K562 (cell line): Measurements from ENCODE around the gene TMEM200B. TPM values are rescaled to one million over a fixed set of nuclear protein-coding genes. Genes with fewer than 3 reads are reported as not detected.

Experiments
- ATAC-seq: fragments of 200-7000 bp; cut with Tn5 transposase; 3 replicates; pipeline ENCODE4 v1.9.1; 2020; ENCODE audit warnings: moderate library complexity
- BruUV-seq: library from RNA; stranded (reverse); fragments of 400-500 nt; replicated peaks from 2 replicates; lab custom pipeline; 2021; lab: Mats Ljungman, UMichigan
- CTCF ChIA-PET: fragments of 300-600 bp; formaldehyde crosslinking; extraction: SDS; loops from one replicate; lab custom pipeline; 2021; ENCODE audit warnings: low intra/inter-chr PET ratio; lab: Yijun Ruan, JAX
- POLR2A ChIA-PET: fragments of 300-600, 350-650 bp; sonication (Branson Sonifier 250); formaldehyde crosslinking; extraction: SDS; loops from one replicate; lab custom pipeline; 2021; ENCODE audit warnings: antibody characterized with exemption, inconsistent platforms; lab: Yijun Ruan, JAX
- DNase-seq, 4 experiments: peaks; one replicate each; pipeline versions ENCODE4 v3.0.0 to v3.0.0-alpha.2; 2011 to 2018; ENCODE audit warnings: low spot score in 3 of 4, mixed read lengths in 3 of 4; ENCODE audit errors: extremely low read depth in 1 of 4
- FAIRE-seq: peaks from 2 replicates; lab custom pipeline; 2011; peaks lifted over from hg19 to GRCh38; lab: Jason Lieb, UNC
- H2AFZ ChIP-seq: 2 replicates; pipeline ENCODE4 v1.6.0; 2011; ENCODE audit warnings: low read depth, low read length, control low read depth, inconsistent platforms
- H3K27ac ChIP-seq: fragments of 200-600 bp; 3 replicates; pipeline ENCODE4 v1.8.0; 2011; ENCODE audit warnings: low read depth, mild to moderate bottlenecking, control low read depth, inconsistent platforms, low read length, moderate library complexity, mixed read lengths; ENCODE audit errors: extremely low read depth
- H3K27me3 ChIP-seq, 2 experiments: fragments of 300-600 bp in 1 of 2; 2 replicates in 1 of 2; 3 replicates in 1 of 2; pipeline versions ENCODE4 v1.6.0 to v1.8.0; 2011; ENCODE audit warnings: inconsistent platforms in 2 of 2, low read length in 2 of 2, mild to moderate bottlenecking in 1 of 2, mixed read lengths in 1 of 2, moderate library complexity in 1 of 2; ENCODE audit not compliant: control insufficient read depth in 2 of 2, insufficient read depth in 2 of 2
- H3K36me3 ChIP-seq: fragments of 300-600 bp; 3 replicates; pipeline ENCODE4 v1.8.0; 2011; ENCODE audit warnings: mild to moderate bottlenecking, low read length, inconsistent platforms; ENCODE audit not compliant: control insufficient read depth, insufficient read depth
- H3K4me1 ChIP-seq, 2 experiments: fragments of 200-600 bp in 1 of 2; replicated peaks in 1 of 2; 2 replicates in 1 of 2; 3 replicates in 1 of 2; pipeline versions ENCODE4 v1.5.1 to v1.8.0; 2011; ENCODE audit warnings: inconsistent platforms in 2 of 2, low read length in 2 of 2, mild to moderate bottlenecking in 1 of 2, mixed read lengths in 1 of 2, moderate library complexity in 1 of 2; ENCODE audit not compliant: control insufficient read depth in 2 of 2, insufficient read depth in 2 of 2
- H3K4me2 ChIP-seq: 2 replicates; pipeline ENCODE4 v1.6.1; 2011; ENCODE audit warnings: low read length, control low read depth, inconsistent platforms, mixed read lengths; ENCODE audit not compliant: insufficient read depth
- H3K4me3 ChIP-seq: fragments of 200-600 bp; sonication (generic), shearing (Covaris generic); 2 replicates; pipeline ENCODE4 v1.5.1; 2016; ENCODE audit warnings: control low read depth, inconsistent platforms
- H3K79me2 ChIP-seq: fragments of 200-600 bp; 3 replicates; pipeline ENCODE4 v1.8.0; 2011; ENCODE audit warnings: low read length, inconsistent platforms; ENCODE audit not compliant: control insufficient read depth, insufficient read depth
- H3K9ac ChIP-seq, 2 experiments: 2 replicates each; pipeline versions ENCODE4 v1.6.0 to v1.6.1; 2011; ENCODE audit warnings: low read depth in 2 of 2, low read length in 2 of 2, control low read depth in 1 of 2, inconsistent platforms in 1 of 2, mild to moderate bottlenecking in 1 of 2, mixed read lengths in 1 of 2; ENCODE audit not compliant: insufficient read depth in 1 of 2
- H3K9me1 ChIP-seq: one replicate; pipeline ENCODE4 v1.6.0; 2011; ENCODE audit warnings: inconsistent platforms, mild to moderate bottlenecking, low read length, moderate library complexity; ENCODE audit not compliant: control insufficient read depth, insufficient read depth
- H3K9me3 ChIP-seq: replicated peaks from 2 replicates; pipeline ENCODE4 v1.5.1; 2011; ENCODE audit warnings: low read depth, low read length, inconsistent platforms; ENCODE audit not compliant: control insufficient read depth, insufficient read depth
- H4K20me1 ChIP-seq: replicated peaks from 2 replicates; pipeline ENCODE4 v1.6.1; 2011; ENCODE audit warnings: low read length, inconsistent platforms, mixed read lengths; ENCODE audit not compliant: control insufficient read depth, insufficient read depth
- CAMTA2 ChIP-seq: fragments of 250-450 bp; sonication (Bioruptor Pico); conservative IDR thresholded peaks from 2 replicates; pipeline ENCODE4 v1.5.1; 2022
- CBX5 ChIP-seq: IDR thresholded peaks from 2 replicates; pipeline ENCODE4 v1.6.1; 2014; ENCODE audit warnings: low read depth, borderline replicate concordance
- EHMT2 ChIP-seq: fragments of 450-650 bp; IDR thresholded peaks from 2 replicates; pipeline ENCODE4 v1.6.1; 2018; ENCODE audit warnings: antibody characterized with exemption
- FOS ChIP-seq: IDR thresholded peaks from 3 replicates; pipeline ENCODE4 v1.6.1; 2011; ENCODE audit not compliant: insufficient read length; ENCODE audit errors: extremely low read depth
- HLTF ChIP-seq: fragments of 450-650 bp; IDR thresholded peaks from 2 replicates; pipeline ENCODE4 v1.6.1; 2016
- HNRNPLL ChIP-seq: fragments of 200-400 bp; formaldehyde crosslinking; IDR thresholded peaks from 2 replicates; pipeline ENCODE4 v1.6.1; 2017; ENCODE audit warnings: low read length, low read depth, mild to moderate bottlenecking; ENCODE audit not compliant: poor library complexity, severe bottlenecking
- MCM2 ChIP-seq: fragments of 450-650 bp; IDR thresholded peaks from 2 replicates; pipeline ENCODE4 v1.6.1; 2017; ENCODE audit warnings: low read depth, mild to moderate bottlenecking
- NONO ChIP-seq, 2 experiments: fragments of 200-400 bp in 1 of 2; fragments of 450-650 bp in 1 of 2; formaldehyde crosslinking in 1 of 2; IDR thresholded peaks; 2 replicates each; pipeline ENCODE4 v1.6.1; 2017; ENCODE audit warnings: low read depth in 2 of 2, mild to moderate bottlenecking in 2 of 2, moderate library complexity in 2 of 2, low read length in 1 of 2
- POLR3G ChIP-seq: IDR thresholded peaks from 2 replicates; pipeline ENCODE4 v1.6.1; 2011; ENCODE audit not compliant: insufficient read length, insufficient replicate concordance; ENCODE audit errors: extremely low read depth
- SAFB2 ChIP-seq: fragments of 200-400 bp; formaldehyde crosslinking; IDR thresholded peaks from 2 replicates; pipeline ENCODE4 v1.6.1; 2018; ENCODE audit warnings: borderline replicate concordance, low read length, low read depth, moderate library complexity; ENCODE audit not compliant: severe bottlenecking
- TEAD2 ChIP-seq: fragments of 450-650 bp; IDR thresholded peaks from 2 replicates; pipeline ENCODE4 v1.6.1; 2016; ENCODE audit warnings: missing genetic modification characterization, control low read depth, missing compliant biosample characterization
- ZNF140 ChIP-seq: fragments of 250-450 bp; sonication (Bioruptor Pico); IDR thresholded peaks from 2 replicates; pipeline ENCODE4 v1.8.0; 2021; ENCODE audit warnings: moderate library complexity, mild to moderate bottlenecking, inconsistent platforms
- ZNF212 ChIP-seq: fragments of 450-650 bp; formaldehyde crosslinking; IDR thresholded peaks from 2 replicates; pipeline ENCODE4 v1.4.0; 2020; ENCODE audit warnings: mild to moderate bottlenecking
- ZNF311 ChIP-seq: fragments of 250-450 bp; sonication (Bioruptor Pico); IDR thresholded peaks from 2 replicates; pipeline ENCODE4 v1.4.0; 2020; ENCODE audit warnings: mild to moderate bottlenecking, moderate library complexity
- ZNF316 ChIP-seq: fragments of 450-650 bp; IDR thresholded peaks from 2 replicates; pipeline ENCODE4 v1.6.1; 2016
- ZNF408 ChIP-seq: fragments of 250-450 bp; sonication (Bioruptor Pico); IDR thresholded peaks from 2 replicates; pipeline ENCODE4 v1.4.0; 2020; ENCODE audit warnings: low read depth, mild to moderate bottlenecking, moderate library complexity
- ZNF785 ChIP-seq: fragments of 250-450 bp; sonication (Bioruptor Pico); IDR thresholded peaks from 2 replicates; pipeline ENCODE4 v1.4.0; 2020; ENCODE audit warnings: mild to moderate bottlenecking
- WGBS: fragments of 100-300 bp; shearing (Covaris generic); methylation state at CpG from one replicate; pipeline ENCODE4 v1.1.6; 2016; ENCODE audit warnings: low coverage, mixed read lengths; ENCODE audit not compliant: insufficient coverage; ENCODE audit errors: missing lambda C conversion rate; 5-methylcytosine and 5-hydroxymethylcytosine counted together
- in situ Hi-C: fragments of 300-500 bp; cut with MboI; formaldehyde crosslinking; loops from 4 replicates; pipeline ENCODE4 v1.15.0; 2018; ENCODE audit warnings: inconsistent platforms, mixed read lengths
- intact Hi-C: fragments of 100-400 bp; cut with micrococcal nuclease; formaldehyde crosslinking; loops from 2 replicates; pipeline ENCODE4 v1.14.2; 2022
- polyA plus RNA-seq, 8 experiments: library from polyadenylated mRNA; depleted of rRNA in 4 of 8; stranded (reverse) in 5 of 8; unstranded in 3 of 8; fragments of >200 nt; fragmentation: Nextera tagmentation in 2 of 8; fragmentation: Illumina TruSeq in 1 of 8; extraction: Ambion mirVana in 2 of 8; extraction: Trizol in 1 of 8; gene quantifications; 2 replicates each; pipeline versions ENCODE4 v1.2.1 to v1.2.3, GENCODE V29; 2011 to 2014; ENCODE audit warnings: inconsistent platforms in 1 of 8, missing spikeins in 1 of 8
- total RNA-seq, 7 experiments: library from RNA; depleted of rRNA in 6 of 7; stranded (reverse); fragments of >200 nt in 6 of 7; fragmentation: Illumina TruSeq in 2 of 7; extraction: Trizol in 2 of 7; gene quantifications; 2 replicates each; pipeline versions ENCODE4 v1.2.1 to v1.2.3, GENCODE V29; 2011 to 2021; ENCODE audit warnings: low replicate concordance in 1 of 7
- TF ChIP-seq, protein P1 (sequence below): fragments of 450-650 bp; formaldehyde crosslinking; IDR thresholded peaks from 2 replicates; pipeline ENCODE4 v1.4.0; 2022; ENCODE audit warnings: missing genetic modification characterization
- TF ChIP-seq, protein P2 (sequence below): fragments of 250-450 bp; sonication (Bioruptor Pico); IDR thresholded peaks from 2 replicates; pipeline ENCODE4 v1.8.0; 2022; ENCODE audit warnings: moderate library complexity, mild to moderate bottlenecking, inconsistent platforms
- TF ChIP-seq, protein P3 (sequence below): fragments of 250-450 bp; sonication (Bioruptor Pico); IDR thresholded peaks from 2 replicates; pipeline ENCODE4 v1.4.0; 2020; ENCODE audit warnings: mild to moderate bottlenecking

TMEM200B gene
- total and polyA plus RNA-seq, 9 of the 15 experiments (the other 6 are each of a cell fraction or from before 2014, with no cell fraction given), result 0.04 to 0.35 (median 0.10) TPM; not detected in 1

DNA sequence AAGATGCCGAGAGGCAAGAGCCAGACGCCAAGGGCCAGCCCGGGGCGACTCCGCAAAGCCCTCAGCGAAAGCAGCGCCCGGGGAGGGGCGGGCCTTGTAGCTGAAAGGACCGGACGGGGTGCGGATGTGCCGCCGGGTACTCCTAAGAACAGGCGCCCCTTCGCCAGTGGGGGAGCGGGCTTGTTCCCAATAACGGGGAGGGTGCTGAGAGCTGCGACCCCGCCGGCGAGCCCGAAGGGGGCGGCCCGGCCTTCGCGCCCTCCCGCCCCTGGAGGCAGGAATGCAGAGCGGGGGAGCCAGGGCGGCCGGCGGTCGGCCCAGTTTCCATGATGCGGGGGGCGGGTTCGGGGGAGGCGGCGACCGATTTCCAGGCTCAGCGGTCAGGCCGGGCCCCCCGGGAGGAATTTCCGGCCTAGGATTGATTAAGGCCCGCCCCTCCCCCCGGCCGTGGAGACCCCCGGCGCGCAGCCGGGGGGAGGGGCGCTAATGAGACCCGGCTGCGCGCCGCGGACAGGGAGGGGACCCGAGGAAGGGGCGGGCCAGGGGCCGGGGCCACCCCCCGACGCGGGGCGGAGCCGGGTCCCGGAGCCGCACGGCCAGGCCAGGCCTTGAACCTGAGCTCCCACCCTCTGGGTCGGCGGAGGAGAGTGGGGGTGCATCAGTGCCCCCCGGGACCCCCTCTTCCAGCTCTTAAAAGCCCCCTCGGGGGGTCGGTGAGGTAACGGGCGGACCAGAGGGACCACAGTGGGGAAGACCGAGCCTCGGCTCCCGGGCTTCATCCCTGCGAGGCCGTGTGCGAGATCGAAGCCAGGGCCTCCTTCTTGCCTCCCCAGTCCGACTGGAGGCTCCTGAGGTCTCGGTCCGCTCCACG lies 898 bp upstream of the TMEM200B start:
- no TSS peak for BruUV-seq
- Histone ChIP-seq H3K9ac (peak overlapping the region; percentile 52 to 88; a peak in 3 of 4 replicates), H3K9me1 (no peaks in the 10 kb centered on the region), H3K4me3 (peak overlapping the region; percentile 67), H3K79me2 (no peaks in the 10 kb centered on the region), H3K4me1 (peaks cover 6 to 41% of the 10 kb centered on the region in 2 experiments; a peak in 4 of 5 replicates), H3K9me3 (no peaks in the 10 kb centered on the region), H3K4me2 (peak overlapping the region; percentile 71), H3K27me3 (no peaks in the 10 kb centered on the region), H4K20me1 (no peaks in the 10 kb centered on the region), H3K27ac (peak overlapping the region; percentile 60; the same call in 1 of the 3 replicates), H3K36me3 (peaks cover 6% of the 10 kb centered on the region; the same call in 2 of the 3 replicates), H2AFZ (peak overlapping the region; percentile 96)
- FAIRE-seq (peak; percentile 67), ATAC-seq (peak; percentile 97), DNase-seq (peak; percentile 80 to 99 (median 97))
- CTCF ChIA-PET, result no interaction called here
- in situ Hi-C loops, result no loop called here
- POLR2A ChIA-PET, result interaction anchor here (0.6 to 1.9 kb wide), 11 partner anchors 9 to 293 kb away, joined by 3 to 6 read pairs (median 4); partner anchors contain the start of gene SRSF4
- WGBS, result 6% methylated on average over 34 of the region's 85 CpGs
- intact Hi-C loops, result no loop called here
- TF ChIP-seq ZNF140 (CRISPR knock-in tag) (no peak), CBX5 (no peak), ZNF408 (no peak), POLR3G (no peak), TEAD2 (tag) (peak; percentile 99), NONO (IDR thresholded peaks at IDR 0.05; ENCODE audit: low read depth in 2 of 2, low read length in 1 of 2) (no peak), ZNF311 (no peak), FOS (no peak), HLTF (no peak), EHMT2 (no peak), HNRNPLL (no peak), MCM2 (no peak), ZNF212 (CRISPR knock-in tag) (no peak), CAMTA2 (CRISPR knock-in tag) (no peak), ZNF785 (CRISPR knock-in tag) (no peak), ZNF316 (no peak), SAFB2 (no peak)
- TF ChIP-seq, protein P1, sequence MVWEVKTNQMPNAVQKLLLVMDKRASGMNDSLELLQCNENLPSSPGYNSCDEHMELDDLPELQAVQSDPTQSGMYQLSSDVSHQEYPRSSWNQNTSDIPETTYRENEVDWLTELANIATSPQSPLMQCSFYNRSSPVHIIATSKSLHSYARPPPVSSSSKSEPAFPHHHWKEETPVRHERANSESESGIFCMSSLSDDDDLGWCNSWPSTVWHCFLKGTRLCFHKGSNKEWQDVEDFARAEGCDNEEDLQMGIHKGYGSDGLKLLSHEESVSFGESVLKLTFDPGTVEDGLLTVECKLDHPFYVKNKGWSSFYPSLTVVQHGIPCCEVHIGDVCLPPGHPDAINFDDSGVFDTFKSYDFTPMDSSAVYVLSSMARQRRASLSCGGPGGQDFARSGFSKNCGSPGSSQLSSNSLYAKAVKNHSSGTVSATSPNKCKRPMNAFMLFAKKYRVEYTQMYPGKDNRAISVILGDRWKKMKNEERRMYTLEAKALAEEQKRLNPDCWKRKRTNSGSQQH (CRISPR knock-in tag), result no peak
- TF ChIP-seq, protein P2, sequence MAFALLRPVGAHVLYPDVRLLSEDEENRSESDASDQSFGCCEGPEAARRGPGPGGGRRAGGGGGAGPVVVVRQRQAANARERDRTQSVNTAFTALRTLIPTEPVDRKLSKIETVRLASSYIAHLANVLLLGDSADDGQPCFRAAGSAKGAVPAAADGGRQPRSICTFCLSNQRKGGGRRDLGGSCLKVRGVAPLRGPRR (CRISPR knock-in tag), result no peak
- TF ChIP-seq, protein P3, sequence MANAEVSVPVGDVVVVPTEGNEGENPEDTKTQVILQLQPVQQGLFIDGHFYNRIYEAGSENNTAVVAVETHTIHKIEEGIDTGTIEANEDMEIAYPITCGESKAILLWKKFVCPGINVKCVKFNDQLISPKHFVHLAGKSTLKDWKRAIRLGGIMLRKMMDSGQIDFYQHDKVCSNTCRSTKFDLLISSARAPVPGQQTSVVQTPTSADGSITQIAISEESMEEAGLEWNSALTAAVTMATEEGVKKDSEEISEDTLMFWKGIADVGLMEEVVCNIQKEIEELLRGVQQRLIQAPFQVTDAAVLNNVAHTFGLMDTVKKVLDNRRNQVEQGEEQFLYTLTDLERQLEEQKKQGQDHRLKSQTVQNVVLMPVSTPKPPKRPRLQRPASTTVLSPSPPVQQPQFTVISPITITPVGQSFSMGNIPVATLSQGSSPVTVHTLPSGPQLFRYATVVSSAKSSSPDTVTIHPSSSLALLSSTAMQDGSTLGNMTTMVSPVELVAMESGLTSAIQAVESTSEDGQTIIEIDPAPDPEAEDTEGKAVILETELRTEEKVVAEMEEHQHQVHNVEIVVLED (CRISPR knock-in tag), result no peak
